ENCODE results near the gene F8A3. TPM values are rescaled to one million over a fixed set of nuclear protein-coding genes. Genes with fewer than 3 reads are reported as not detected.

The F8A3 gene
- total and polyA plus RNA-seq, 4 donors = 0.33 to 6.4 (median 3.7) TPM

DNA sequence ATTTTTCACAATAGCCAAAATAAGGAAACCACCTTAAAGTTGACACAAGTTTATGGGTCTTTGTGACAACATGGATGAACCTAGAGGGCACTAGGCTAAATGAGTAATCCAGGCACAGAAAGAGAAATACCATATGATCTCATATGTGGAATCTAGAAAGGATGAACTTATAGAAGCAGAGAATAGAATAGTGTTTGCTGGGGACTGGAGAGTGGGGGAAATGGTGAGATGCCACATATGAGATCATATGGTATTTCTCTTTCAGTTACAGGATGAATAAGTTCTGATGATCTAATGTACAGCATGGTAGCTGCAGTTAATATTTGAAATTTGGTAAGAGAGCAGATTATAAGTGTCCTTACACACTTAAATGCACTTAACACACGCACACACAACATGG lies 40.7 kb downstream of the F8A3 start:
- H3K9me3 ChIP-seq (ENCODE audit: control insufficient read depth in 4 of 4, low read length in 3 of 4) = no peaks in the 10 kb centered on the region
- TF ChIP-seq JUND (IDR thresholded peaks at IDR 0.05) (no peak), FOXA2 (IDR thresholded peaks at IDR 0.05) (no peak), YY1 (IDR thresholded peaks at IDR 0.05) (no peak), HNF4A (conservative IDR thresholded peaks at IDR 0.05) (no peak), EGR1 (IDR thresholded peaks at IDR 0.05; ENCODE audit: low read depth in 2 of 2) (no peak), SP1 (IDR thresholded peaks at IDR 0.05) (no peak), FOXA1 (IDR thresholded peaks at IDR 0.05) (no peak), RAD21 (IDR thresholded peaks at IDR 0.05) (no peak), GABPA (IDR thresholded peaks at IDR 0.05 in 1 of 2, conservative IDR thresholded peaks at IDR 0.05 in 1 of 2) (no peak), NR2F2 (IDR thresholded peaks at IDR 0.05) (no peak), TAF1 (conservative IDR thresholded peaks at IDR 0.05) (no peak), HNF4G (IDR thresholded peaks at IDR 0.05) (no peak), RXRA (IDR thresholded peaks at IDR 0.05) (no peak)
- TF ChIP-seq, protein P1, sequence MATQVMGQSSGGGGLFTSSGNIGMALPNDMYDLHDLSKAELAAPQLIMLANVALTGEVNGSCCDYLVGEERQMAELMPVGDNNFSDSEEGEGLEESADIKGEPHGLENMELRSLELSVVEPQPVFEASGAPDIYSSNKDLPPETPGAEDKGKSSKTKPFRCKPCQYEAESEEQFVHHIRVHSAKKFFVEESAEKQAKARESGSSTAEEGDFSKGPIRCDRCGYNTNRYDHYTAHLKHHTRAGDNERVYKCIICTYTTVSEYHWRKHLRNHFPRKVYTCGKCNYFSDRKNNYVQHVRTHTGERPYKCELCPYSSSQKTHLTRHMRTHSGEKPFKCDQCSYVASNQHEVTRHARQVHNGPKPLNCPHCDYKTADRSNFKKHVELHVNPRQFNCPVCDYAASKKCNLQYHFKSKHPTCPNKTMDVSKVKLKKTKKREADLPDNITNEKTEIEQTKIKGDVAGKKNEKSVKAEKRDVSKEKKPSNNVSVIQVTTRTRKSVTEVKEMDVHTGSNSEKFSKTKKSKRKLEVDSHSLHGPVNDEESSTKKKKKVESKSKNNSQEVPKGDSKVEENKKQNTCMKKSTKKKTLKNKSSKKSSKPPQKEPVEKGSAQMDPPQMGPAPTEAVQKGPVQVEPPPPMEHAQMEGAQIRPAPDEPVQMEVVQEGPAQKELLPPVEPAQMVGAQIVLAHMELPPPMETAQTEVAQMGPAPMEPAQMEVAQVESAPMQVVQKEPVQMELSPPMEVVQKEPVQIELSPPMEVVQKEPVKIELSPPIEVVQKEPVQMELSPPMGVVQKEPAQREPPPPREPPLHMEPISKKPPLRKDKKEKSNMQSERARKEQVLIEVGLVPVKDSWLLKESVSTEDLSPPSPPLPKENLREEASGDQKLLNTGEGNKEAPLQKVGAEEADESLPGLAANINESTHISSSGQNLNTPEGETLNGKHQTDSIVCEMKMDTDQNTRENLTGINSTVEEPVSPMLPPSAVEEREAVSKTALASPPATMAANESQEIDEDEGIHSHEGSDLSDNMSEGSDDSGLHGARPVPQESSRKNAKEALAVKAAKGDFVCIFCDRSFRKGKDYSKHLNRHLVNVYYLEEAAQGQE (IDR thresholded peaks at IDR 0.05) = no peak
- TF ChIP-seq, protein P2, sequence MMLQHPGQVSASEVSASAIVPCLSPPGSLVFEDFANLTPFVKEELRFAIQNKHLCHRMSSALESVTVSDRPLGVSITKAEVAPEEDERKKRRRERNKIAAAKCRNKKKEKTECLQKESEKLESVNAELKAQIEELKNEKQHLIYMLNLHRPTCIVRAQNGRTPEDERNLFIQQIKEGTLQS (IDR thresholded peaks at IDR 0.05) = no peak
- TF ChIP-seq, protein P3, sequence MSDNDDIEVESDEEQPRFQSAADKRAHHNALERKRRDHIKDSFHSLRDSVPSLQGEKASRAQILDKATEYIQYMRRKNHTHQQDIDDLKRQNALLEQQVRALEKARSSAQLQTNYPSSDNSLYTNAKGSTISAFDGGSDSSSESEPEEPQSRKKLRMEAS (IDR thresholded peaks at IDR 0.05) = no peak
- TF ChIP-seq, protein P4, sequence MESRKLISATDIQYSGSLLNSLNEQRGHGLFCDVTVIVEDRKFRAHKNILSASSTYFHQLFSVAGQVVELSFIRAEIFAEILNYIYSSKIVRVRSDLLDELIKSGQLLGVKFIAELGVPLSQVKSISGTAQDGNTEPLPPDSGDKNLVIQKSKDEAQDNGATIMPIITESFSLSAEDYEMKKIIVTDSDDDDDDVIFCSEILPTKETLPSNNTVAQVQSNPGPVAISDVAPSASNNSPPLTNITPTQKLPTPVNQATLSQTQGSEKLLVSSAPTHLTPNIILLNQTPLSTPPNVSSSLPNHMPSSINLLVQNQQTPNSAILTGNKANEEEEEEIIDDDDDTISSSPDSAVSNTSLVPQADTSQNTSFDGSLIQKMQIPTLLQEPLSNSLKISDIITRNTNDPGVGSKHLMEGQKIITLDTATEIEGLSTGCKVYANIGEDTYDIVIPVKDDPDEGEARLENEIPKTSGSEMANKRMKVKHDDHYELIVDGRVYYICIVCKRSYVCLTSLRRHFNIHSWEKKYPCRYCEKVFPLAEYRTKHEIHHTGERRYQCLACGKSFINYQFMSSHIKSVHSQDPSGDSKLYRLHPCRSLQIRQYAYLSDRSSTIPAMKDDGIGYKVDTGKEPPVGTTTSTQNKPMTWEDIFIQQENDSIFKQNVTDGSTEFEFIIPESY (IDR thresholded peaks at IDR 0.05) = no peak
- TF ChIP-seq, protein P5, sequence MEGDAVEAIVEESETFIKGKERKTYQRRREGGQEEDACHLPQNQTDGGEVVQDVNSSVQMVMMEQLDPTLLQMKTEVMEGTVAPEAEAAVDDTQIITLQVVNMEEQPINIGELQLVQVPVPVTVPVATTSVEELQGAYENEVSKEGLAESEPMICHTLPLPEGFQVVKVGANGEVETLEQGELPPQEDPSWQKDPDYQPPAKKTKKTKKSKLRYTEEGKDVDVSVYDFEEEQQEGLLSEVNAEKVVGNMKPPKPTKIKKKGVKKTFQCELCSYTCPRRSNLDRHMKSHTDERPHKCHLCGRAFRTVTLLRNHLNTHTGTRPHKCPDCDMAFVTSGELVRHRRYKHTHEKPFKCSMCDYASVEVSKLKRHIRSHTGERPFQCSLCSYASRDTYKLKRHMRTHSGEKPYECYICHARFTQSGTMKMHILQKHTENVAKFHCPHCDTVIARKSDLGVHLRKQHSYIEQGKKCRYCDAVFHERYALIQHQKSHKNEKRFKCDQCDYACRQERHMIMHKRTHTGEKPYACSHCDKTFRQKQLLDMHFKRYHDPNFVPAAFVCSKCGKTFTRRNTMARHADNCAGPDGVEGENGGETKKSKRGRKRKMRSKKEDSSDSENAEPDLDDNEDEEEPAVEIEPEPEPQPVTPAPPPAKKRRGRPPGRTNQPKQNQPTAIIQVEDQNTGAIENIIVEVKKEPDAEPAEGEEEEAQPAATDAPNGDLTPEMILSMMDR (IDR thresholded peaks at IDR 0.05; ENCODE audit: low read depth, low read length, missing input control) = no peak
- no peak overlapping the region for H3K9ac ChIP-seq (ENCODE audit: low read depth in 1 of 2, low read length in 2 of 2)
- no peaks in the 10 kb centered on the region for H3K36me3 ChIP-seq (ENCODE audit: control insufficient read depth in 4 of 4, insufficient read depth in 3 of 4, low read depth in 1 of 4, low read length in 3 of 4)
- no peak overlapping the region for H3K27ac ChIP-seq (ENCODE audit: low read depth in 1 of 2, low read length in 2 of 2)
- no peak overlapping the region for H3K4me3 ChIP-seq (ENCODE audit: low read depth in 1 of 3, low read length in 3 of 3)
- DNase-seq (ENCODE audit: low spot score) = no peak
- no peaks in the 10 kb centered on the region for H3K4me1 ChIP-seq (ENCODE audit: control insufficient read depth in 4 of 4, insufficient read depth in 4 of 4, low read length in 3 of 4)
- WGBS = 98% methylated on average over 1 of the region's 1 CpG
- no peaks in the 10 kb centered on the region for H3K27me3 ChIP-seq (ENCODE audit: control insufficient read depth in 4 of 4, insufficient read depth in 4 of 4, low read length in 3 of 4)

Small RNA genes within 50 kb of the gene (small RNA-seq; reads per million reads assigned to genes)
- not detected for gene MIR1184-3

Other genes with a start within 250 kb of the F8A3 start
- gene VBP1, start 242.2 kb downstream of the F8A3 start, total RNA-seq = 10 to 100 TPM; 15.1 to 40.7 TPM
- 10 to 100 TPM; 16.3 to 16.9 TPM for gene VBP1, start 242.2 kb downstream of the F8A3 start, polyA plus RNA-seq
- under 1 TPM; 0.17 to 0.75 TPM for gene RAB39B, start 194.1 kb downstream of the F8A3 start, total RNA-seq
- gene RAB39B, start 194.1 kb downstream of the F8A3 start, polyA plus RNA-seq = under 1 TPM in 1 of 2 donors, not detected in 1; 0.07 TPM
- gene CLIC2, start 124.0 kb downstream of the F8A3 start, total RNA-seq = 10 to 100 TPM in 1 of 2 donors, 1 to 10 TPM in 1; 3.4 to 15.5 TPM
- gene CLIC2, start 124.0 kb downstream of the F8A3 start, polyA plus RNA-seq = 1 to 10 TPM; 2.0 to 3.3 TPM
- not detected for gene F8A2, start 76.5 kb downstream of the F8A3 start, total RNA-seq
- gene F8A2, start 76.5 kb downstream of the F8A3 start, polyA plus RNA-seq = not detected
- 1 to 10 TPM in 1 of 2 donors, under 1 TPM in 1; 0.28 to 1.0 TPM for gene SPRY3, start 154.0 kb upstream of the F8A3 start, total RNA-seq
- gene SPRY3, start 154.0 kb upstream of the F8A3 start, polyA plus RNA-seq = under 1 TPM; 0.21 to 0.29 TPM
- 10 to 100 TPM; 12.7 to 21.3 TPM for gene TMLHE, start 154.3 kb upstream of the F8A3 start, total RNA-seq
- 10 to 100 TPM; 10.4 to 11.7 TPM for gene TMLHE, start 154.3 kb upstream of the F8A3 start, polyA plus RNA-seq